NCI-H2107 treated with DMSO at 0.1 percent for 48 hours (cell line): Measurements from ENCODE around the gene GRIA1.

Experiments used
- DNase-seq: peaks from one replicate; lab custom pipeline; 2025; ENCODE audit not compliant: unreplicated experiment; lab: John Stamatoyannopoulos, UW

GRIA1 gene

DNA sequence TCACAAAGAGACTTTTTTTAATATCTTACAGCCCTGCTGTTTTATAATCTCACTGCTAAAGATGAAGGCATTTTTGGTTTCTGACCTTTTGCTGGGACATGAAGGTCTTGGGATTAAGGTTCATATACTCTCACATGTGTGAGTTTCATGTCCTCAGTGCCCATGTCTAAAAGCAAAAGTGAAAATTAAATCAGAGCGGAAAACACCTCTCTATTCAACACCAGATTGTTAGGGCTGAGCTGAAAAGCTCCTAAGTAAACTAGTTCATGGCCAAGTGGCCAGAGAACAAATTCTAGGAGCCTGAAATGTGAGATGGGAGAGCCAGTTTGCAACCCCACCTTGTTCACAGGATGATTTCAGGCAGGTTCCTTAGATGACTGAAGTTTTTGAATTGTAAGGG is 110.9 kb downstream of the GRIA1 start:
- no peak for DNase-seq

DNA sequence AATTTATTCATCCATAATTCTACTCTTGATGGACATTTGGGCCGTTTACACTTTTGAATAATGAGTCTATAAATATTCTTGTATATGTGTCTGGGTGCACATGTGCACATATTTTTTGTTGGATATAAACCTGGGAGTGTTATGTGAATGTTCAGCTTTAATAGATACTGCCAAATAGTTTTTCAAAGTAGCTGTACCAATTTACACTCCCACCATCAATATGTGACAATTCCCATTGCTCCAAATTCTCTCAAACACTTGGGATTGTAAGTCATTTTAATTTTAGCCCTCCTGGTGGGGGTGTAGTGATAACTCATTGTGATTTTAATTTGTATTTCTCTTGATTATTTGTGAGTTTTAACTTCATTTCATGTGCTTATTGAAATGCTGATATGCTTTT is 114.9 kb downstream of the GRIA1 start:
- DNase-seq = no peak

DNA sequence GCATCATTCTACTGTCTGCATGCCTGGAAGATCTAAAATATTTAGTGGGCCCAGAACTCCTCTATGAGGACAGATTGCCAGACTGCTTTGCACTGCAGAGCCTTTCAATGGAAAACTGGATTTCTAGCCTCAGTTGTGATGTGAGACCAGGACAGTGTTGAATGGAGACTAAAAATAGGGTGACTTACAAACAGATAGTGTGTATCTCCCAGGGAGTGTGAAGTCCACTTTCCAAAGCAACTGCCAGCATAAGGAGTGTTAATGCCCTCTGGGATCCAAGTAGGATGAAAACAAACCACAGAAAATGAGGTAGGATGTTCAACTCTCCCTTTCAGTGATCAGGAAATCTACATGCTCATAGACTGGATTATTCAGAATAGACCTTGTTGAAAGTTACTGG is 119.5 kb downstream of the GRIA1 start:
- DNase-seq = no peak

DNA sequence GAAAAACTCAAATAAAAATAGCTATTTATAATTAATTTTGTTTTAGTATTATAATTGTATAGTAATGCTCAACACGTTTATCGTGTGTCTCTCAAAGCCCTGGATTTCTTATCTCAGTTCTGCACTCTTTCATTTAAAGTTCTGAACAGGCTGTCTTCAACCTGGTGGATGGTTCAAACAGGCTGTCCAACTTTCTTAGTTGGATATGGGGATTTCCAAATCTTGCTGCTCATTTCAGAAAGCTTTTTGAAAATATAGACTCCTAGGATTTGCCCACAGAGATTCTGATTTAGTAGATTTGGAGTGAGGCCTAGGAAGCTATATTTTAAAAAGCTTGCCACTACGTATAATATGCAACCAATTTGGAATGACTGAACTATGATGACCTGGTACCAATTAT is 120.3 kb downstream of the GRIA1 start:
- no peak for DNase-seq

DNA sequence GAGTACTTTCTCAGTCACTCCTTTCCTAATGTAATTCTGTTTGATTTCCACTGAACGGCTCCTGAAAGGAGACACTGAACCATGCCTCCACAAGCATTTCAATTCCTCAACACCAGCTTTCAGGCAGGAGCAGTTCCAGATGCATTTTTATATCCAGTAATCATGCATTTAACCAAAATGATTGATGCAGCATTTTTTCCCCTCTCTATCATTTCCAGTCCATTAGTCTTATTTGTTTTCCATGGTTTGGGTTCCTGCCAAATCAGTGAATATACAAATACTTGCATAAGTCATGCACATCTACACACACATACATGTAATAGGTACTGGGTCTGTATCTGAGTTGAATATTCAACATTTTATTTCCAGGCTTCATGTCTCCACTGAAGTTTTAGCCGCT is 122.7 kb downstream of the GRIA1 start:
- DNase-seq = no peak

DNA sequence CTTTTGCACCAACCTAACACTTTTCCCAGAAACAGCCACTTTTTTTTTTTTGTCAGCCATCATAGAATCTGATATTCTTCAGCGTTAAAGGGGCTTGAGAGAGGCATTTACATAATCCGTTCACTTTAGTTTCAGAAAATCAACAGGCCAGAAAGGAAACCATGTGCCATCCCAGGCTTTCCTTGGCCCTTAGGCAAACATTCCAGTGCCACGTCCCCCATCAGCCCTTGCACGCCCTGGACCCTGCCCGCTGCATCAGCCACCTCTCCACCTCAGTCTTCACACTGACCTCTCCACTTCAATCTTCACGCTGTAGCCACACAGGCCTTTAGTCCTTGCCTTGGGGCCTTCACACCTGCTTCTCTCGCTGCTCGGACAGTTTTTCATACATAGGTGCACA is 123.2 kb downstream of the GRIA1 start:
- DNase-seq = no peak

- no peak for DNase-seq
These were observed 126.7 kb downstream of the GRIA1 start for GRCh38 chr5:153617190-153617589.

GRCh38 chr5:153618307-153618706 is 127.8 kb downstream of the GRIA1 start:
- no peak for DNase-seq

DNA sequence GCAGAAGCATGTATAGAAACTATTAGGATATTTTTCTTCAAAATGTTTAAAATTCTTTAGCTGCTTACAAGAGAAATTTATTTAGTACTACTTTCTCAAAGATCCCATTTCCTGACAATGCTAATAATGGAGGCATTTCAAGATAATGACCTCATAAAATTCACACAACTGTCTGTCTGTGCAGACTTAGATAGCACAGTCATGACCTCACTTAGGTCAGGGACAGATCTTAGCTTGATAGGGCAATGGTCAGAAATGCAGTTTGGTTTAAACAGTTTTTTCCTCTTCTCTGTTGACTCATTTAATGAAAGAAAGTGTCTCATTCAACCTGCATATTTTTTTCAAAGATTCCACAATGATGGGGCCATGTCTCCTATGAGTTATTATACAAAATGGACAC is 128.4 kb downstream of the GRIA1 start:
- no peak for DNase-seq

- no peak for DNase-seq
These were observed 129.3 kb downstream of the GRIA1 start for GRCh38 chr5:153619771-153620170.

- DNase-seq = no peak
These were observed 132.7 kb downstream of the GRIA1 start for GRCh38 chr5:153623124-153623523.

DNA sequence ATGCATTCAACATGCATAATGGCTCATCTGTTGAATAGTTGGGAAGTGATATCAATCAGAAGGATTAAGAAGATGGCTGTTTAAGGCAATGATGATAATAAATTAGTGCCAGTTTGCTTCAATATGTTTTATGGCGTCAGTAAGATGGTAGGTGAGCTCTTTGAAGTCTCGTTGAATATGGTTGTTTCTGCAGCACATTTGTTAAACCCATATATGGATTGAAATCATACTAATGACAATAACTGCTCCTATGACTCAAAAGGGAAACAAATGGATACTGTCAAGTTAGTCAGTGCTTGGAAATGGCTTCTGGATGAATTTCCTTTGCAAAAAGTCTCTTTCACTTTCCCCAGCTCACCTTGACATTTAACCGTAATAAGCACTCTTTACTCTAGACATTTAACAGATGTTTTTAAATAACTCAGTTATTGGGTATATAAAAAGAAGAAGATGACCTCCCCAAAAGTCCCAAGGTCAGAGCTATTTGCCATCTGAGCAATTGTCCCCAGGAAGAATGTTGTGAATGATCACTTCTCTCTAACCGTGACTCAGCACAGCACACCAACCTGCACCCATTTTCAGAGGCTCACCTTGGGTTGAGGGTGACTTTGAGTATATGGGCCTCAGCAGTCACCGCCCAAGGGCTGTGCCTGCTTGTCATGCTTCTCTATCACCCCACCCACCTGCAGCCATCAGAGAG is 133.4 kb downstream of the GRIA1 start:
- DNase-seq = no peak

DNA sequence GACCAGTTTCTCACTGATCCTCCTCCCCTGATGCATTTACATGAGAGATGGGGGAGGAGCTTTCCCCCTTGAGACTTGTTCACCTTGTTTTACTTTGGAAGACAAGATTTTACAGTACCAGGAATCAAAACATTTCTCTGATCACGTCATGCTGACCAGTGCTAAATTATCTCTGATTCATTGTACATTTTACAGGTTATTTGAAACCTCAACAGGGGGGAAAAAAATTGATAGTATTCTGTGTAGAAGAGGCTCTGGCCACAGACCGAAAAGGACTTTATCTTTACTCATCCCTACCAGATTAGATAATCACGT is 133.9 kb downstream of the GRIA1 start:
- DNase-seq = no peak

DNA sequence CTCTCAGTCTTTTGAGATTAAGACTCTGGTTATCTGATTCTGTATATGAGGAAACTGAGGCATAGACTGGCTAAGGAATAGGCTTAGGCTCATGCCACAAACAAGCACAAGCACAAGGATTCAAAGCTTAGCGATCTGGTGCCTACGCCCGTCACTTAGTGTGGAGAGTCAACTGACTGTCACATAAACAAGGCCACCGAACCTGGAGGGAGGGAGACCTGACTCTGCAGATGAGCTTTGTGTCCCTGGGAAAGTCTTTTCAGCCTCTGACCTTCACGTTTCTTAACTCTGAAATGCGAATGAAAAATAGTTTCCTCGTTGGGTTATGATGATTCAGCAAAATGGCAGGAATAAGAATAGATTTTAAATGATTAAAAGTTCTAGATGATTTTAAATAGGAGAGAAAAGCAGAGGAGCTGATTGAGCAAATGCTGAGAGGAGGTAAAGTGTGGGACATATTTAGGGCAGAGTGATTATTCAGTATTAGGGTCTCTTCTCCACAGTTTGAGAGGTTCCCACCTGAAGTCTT is 135.4 kb downstream of the GRIA1 start:
- no peak for DNase-seq

GRCh38 chr5:153626836-153627235 is 136.4 kb downstream of the GRIA1 start:
- no peak for DNase-seq

DNA sequence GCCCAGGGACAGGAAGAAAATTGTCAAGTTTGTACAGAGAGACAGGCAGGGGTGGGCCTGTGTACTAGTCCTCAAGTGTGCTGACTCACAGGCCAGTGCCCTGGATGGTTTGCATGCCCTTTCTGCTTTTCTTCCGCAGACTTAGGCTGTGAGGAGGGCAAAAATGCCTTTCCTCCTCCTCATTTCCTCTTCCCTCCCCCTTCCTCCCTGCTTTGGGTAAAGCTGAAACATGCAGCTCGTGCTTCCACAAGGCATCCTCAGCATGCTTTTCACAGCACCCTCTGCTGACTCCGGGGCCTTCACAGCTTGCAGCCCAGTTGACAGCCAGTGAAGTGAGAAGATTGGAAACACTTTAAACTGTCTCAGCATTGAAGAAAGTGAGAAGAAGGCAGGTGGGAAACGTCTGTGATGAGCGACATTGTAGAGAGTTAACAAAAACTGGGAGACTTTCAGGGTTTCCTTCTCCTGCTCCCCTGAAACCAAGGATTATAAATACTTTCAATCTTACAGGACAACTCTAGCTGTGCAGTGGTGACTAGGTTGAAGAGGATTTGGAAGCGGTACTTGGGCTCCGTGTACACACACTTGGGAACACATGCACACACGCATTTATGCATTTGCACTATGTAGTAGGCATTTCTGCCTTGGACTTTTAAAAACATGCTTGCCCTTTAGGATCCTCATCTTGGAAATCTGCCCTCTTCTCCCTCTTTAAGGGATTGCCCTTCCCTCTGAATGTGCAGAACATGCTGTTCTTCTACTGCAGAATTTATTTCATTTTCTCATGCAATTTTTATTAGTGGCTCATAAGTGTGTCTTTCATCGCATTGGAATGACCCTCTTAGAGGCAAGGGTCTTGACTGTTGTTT is 138.8 kb downstream of the GRIA1 start:
- no peak for DNase-seq

DNA sequence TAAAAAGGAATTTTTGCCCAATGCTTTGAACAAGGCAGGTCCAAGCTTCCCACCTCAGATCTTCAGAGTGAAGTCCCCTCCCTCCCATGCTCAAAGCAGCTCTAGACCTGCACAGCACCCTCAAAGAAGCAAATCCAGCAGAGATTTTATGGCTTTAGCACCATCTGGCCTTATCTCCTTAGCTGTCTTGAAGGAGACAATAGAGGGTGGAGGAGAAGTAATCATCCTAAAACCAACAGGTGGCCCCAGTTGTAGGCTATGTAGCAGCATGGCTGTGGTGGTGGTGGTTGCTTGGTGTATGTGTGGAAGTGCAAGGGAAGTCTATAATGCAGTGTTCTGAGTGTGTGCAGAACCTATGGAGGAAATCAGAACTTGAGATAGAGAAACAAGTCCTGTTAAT is 140.1 kb downstream of the GRIA1 start:
- DNase-seq = no peak

DNA sequence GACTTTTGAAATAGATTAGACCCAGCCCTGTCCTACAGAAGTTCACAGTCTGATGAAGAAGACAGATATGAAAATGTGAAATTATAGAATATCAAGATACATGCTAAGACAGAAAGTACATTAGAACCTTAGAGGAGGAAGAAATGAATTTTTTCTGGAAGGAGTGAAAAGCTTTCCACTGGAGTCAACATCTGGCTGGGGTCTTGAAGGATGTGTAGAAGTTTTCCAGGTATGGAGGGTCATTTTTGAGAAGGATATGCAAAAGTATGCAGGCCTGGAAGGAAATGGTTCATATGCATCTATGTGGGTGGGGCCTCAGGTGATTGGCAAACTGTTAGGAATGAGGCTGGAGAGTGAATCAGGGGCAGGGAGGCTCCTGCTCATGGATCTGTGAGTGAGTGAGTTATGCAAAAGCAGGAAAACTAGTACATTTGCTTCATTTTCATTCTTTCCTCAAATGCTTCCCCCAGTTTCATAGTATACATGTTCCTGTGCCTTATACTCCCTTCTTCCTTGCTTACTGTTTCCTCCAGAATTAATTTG is 142.3 kb downstream of the GRIA1 start:
- no peak for DNase-seq

GRCh38 chr5:153636670-153637451 is 146.4 kb downstream of the GRIA1 start:
- no peak for DNase-seq

DNA sequence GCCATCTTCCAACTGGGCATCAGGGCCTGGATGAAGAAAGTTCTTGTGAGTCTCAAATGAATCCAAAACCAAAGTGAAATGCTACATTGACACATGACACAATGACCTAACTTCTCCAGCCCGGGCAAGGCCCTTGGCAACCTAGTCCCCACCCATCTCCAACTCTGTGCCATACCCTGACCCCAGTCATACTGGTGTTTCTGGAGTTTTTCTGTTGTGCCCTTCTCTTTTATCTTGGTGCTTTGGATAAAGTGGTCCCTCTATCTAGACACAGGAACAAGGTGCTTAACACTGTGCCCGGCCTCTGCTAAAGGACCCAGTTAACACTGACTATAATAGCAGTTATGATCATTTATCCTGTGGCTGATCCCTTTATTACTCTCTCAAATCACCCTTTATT is 149.8 kb downstream of the GRIA1 start:
- DNase-seq = no peak

- no peak for DNase-seq
These were observed 150.8 kb downstream of the GRIA1 start for GRCh38 chr5:153641183-153641688.
